ENCODE results near the gene PARD3.
"Not testable (repeated sequence)": the region's sequence is repeated elsewhere in the genome, so short reads cannot be mapped to it uniquely, and the experiment has no call there.

PARD3 gene

GRCh38 chr10:34294137-34294536, 521.0 kb downstream of the PARD3 start:
- DNase-seq (ENCODE audit: low spot score), result no peak

GRCh38 chr10:34292675-34293074, 522.4 kb downstream of the PARD3 start:
- DNase-seq (ENCODE audit: low spot score), result no peak

- DNase-seq (ENCODE audit: low spot score), result no peak
These were observed 522.9 kb downstream of the PARD3 start for GRCh38 chr10:34292194-34292565.

- no peak for DNase-seq (ENCODE audit: low spot score)
These were observed 523.5 kb downstream of the PARD3 start for GRCh38 chr10:34291466-34292193.

- no peak for DNase-seq (ENCODE audit: low spot score)
These were observed 524.5 kb downstream of the PARD3 start for GRCh38 chr10:34290412-34291081.

- DNase-seq (ENCODE audit: low spot score), result no peak
These were observed 526.5 kb downstream of the PARD3 start for GRCh38 chr10:34288634-34289033.

- peak; percentile 42 for DNase-seq (ENCODE audit: low spot score)
These were observed 528.9 kb downstream of the PARD3 start for GRCh38 chr10:34286136-34286739.

- no peak for DNase-seq (ENCODE audit: low spot score)
These were observed 533.2 kb downstream of the PARD3 start for GRCh38 chr10:34281661-34282582.

- peak; percentile 56 for DNase-seq (ENCODE audit: low spot score)
These were observed 534.3 kb downstream of the PARD3 start for GRCh38 chr10:34280599-34281374.

- DNase-seq (ENCODE audit: low spot score), result no peak
These were observed 539.4 kb downstream of the PARD3 start for GRCh38 chr10:34275626-34276130.

- no peak for DNase-seq (ENCODE audit: low spot score)
These were observed 540.2 kb downstream of the PARD3 start for GRCh38 chr10:34274906-34275305.

GRCh38 chr10:34273340-34273739, 541.8 kb downstream of the PARD3 start:
- DNase-seq (ENCODE audit: low spot score), result no peak

- no peak for DNase-seq (ENCODE audit: low spot score)
These were observed 542.8 kb downstream of the PARD3 start for GRCh38 chr10:34272316-34272715.

GRCh38 chr10:34268410-34268809, 546.7 kb downstream of the PARD3 start:
- not testable (repeated sequence) for DNase-seq (ENCODE audit: low spot score)

GRCh38 chr10:34262985-34263384, 552.1 kb downstream of the PARD3 start:
- peak; percentile 37 for DNase-seq (ENCODE audit: low spot score)

GRCh38 chr10:34260904-34261303, 554.2 kb downstream of the PARD3 start:
- DNase-seq (ENCODE audit: low spot score), result no peak

GRCh38 chr10:34256216-34256615, 558.9 kb downstream of the PARD3 start:
- no peak for DNase-seq (ENCODE audit: low spot score)

- no peak for DNase-seq (ENCODE audit: low spot score)
These were observed 560.1 kb downstream of the PARD3 start for GRCh38 chr10:34255035-34255434.

- DNase-seq (ENCODE audit: low spot score), result peak; percentile 60
These were observed 560.5 kb downstream of the PARD3 start for GRCh38 chr10:34254596-34254995.

GRCh38 chr10:34252111-34252510, 563.0 kb downstream of the PARD3 start:
- no peak for DNase-seq (ENCODE audit: low spot score)

GRCh38 chr10:34251177-34251576, 563.9 kb downstream of the PARD3 start:
- DNase-seq (ENCODE audit: low spot score), result no peak

Measured in RKO (cell line).